HL-60 (cell line): Measurements from ENCODE around the gene P2RX1.

Experiments
- GABPA ChIP-seq: IDR thresholded peaks from 2 replicates; pipeline ENCODE4 v1.6.1; 2012; ENCODE audit warnings: low read depth
- POLR2AphosphoS5 ChIP-seq: IDR thresholded peaks from 2 replicates; pipeline ENCODE4 v1.6.1; 2012; ENCODE audit warnings: low read depth
- SPI1 ChIP-seq: IDR thresholded peaks from 2 replicates; pipeline ENCODE4 v1.6.1; 2012; ENCODE audit warnings: low read depth, mild to moderate bottlenecking, borderline replicate concordance
- TF ChIP-seq, protein P1 (sequence below): IDR thresholded peaks from one replicate; pipeline ENCODE4 v1.5.1; 2011; ENCODE audit warnings: low read length, control low read depth, inconsistent platforms; ENCODE audit not compliant: insufficient read depth
- TF ChIP-seq, protein P2 (sequence below): IDR thresholded peaks from 2 replicates; pipeline ENCODE4 v1.6.1; 2012; ENCODE audit warnings: low read depth; ENCODE audit not compliant: insufficient replicate concordance

DNA sequence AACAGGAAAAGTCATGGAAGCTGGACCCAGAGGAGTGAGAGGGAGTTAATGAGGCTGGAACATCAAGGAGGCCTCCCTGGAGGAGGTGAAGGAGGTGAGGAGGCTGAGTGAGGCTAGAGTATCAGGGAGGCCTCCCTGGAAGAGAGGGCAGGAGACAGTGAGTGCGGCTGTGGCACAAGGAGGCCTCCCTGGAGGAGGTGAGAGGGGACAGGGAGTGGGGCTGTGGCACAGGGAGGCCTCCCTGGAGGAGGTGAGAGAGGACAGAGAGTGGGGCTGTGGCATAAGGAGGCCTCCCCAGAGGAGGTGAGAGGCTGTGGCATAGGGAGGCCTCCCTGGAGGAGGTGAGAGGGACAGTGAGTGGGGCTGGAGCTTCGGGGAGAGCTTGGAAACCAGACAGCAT is 28.9 kb downstream of the P2RX1 start:
- TF ChIP-seq, protein P1, sequence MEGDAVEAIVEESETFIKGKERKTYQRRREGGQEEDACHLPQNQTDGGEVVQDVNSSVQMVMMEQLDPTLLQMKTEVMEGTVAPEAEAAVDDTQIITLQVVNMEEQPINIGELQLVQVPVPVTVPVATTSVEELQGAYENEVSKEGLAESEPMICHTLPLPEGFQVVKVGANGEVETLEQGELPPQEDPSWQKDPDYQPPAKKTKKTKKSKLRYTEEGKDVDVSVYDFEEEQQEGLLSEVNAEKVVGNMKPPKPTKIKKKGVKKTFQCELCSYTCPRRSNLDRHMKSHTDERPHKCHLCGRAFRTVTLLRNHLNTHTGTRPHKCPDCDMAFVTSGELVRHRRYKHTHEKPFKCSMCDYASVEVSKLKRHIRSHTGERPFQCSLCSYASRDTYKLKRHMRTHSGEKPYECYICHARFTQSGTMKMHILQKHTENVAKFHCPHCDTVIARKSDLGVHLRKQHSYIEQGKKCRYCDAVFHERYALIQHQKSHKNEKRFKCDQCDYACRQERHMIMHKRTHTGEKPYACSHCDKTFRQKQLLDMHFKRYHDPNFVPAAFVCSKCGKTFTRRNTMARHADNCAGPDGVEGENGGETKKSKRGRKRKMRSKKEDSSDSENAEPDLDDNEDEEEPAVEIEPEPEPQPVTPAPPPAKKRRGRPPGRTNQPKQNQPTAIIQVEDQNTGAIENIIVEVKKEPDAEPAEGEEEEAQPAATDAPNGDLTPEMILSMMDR, result no peak
- TF ChIP-seq POLR2AphosphoS5, result no peak
- TF ChIP-seq, protein P2, sequence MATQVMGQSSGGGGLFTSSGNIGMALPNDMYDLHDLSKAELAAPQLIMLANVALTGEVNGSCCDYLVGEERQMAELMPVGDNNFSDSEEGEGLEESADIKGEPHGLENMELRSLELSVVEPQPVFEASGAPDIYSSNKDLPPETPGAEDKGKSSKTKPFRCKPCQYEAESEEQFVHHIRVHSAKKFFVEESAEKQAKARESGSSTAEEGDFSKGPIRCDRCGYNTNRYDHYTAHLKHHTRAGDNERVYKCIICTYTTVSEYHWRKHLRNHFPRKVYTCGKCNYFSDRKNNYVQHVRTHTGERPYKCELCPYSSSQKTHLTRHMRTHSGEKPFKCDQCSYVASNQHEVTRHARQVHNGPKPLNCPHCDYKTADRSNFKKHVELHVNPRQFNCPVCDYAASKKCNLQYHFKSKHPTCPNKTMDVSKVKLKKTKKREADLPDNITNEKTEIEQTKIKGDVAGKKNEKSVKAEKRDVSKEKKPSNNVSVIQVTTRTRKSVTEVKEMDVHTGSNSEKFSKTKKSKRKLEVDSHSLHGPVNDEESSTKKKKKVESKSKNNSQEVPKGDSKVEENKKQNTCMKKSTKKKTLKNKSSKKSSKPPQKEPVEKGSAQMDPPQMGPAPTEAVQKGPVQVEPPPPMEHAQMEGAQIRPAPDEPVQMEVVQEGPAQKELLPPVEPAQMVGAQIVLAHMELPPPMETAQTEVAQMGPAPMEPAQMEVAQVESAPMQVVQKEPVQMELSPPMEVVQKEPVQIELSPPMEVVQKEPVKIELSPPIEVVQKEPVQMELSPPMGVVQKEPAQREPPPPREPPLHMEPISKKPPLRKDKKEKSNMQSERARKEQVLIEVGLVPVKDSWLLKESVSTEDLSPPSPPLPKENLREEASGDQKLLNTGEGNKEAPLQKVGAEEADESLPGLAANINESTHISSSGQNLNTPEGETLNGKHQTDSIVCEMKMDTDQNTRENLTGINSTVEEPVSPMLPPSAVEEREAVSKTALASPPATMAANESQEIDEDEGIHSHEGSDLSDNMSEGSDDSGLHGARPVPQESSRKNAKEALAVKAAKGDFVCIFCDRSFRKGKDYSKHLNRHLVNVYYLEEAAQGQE, result no peak
- TF ChIP-seq GABPA, result no peak
- no peak for TF ChIP-seq SPI1
